GM18499 (cell line): Measurements from ENCODE around the gene PRR16.
"Not testable (repeated sequence)": the region's sequence is repeated elsewhere in the genome, so short reads cannot be mapped to it uniquely, and the experiment has no call there.

Source experiments
- ATAC-seq: cut with Tn5 transposase; IDR thresholded peaks from one replicate; pipeline ENCODE4 v1.9.1; 2021; ENCODE audit warnings: moderate number of reproducible peaks; ENCODE audit not compliant: insufficient read depth, unreplicated experiment

The PRR16 gene

DNA sequence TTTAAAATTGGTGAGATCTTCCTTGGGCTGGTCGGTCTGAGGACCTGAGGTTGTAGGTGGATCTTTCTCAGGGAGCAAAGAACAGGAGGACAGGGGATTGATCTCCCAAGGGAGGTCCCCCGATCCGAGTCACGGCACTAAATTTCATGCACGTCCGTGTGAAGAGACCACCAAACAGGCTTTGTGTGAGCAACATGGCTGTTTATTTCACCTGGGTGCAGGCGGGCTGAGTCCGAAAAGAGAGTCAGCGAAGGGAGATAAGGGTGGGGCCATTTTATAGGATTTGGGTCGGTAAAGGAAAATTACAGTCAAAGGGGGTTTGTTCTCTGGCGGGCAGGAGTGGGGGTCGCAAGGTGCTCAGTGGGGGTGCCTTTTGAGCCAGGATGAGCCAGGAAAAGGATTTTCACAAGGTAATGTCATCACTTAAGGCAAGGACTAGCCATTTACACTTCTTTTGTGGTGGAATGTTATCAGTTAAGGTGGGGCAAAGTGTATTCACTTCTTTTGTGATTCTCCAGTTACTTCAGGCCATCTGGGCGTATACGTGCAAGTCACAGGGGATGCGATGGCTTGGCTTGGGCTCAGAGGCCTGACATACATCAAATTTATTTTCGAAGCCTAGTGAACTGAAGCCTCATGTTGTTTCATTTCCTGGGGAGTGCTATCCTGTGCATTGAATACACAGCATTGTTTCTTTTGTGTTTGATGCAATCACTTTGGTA lies 238.9 kb downstream of the PRR16 start:
- ATAC-seq = not testable (repeated sequence)

DNA sequence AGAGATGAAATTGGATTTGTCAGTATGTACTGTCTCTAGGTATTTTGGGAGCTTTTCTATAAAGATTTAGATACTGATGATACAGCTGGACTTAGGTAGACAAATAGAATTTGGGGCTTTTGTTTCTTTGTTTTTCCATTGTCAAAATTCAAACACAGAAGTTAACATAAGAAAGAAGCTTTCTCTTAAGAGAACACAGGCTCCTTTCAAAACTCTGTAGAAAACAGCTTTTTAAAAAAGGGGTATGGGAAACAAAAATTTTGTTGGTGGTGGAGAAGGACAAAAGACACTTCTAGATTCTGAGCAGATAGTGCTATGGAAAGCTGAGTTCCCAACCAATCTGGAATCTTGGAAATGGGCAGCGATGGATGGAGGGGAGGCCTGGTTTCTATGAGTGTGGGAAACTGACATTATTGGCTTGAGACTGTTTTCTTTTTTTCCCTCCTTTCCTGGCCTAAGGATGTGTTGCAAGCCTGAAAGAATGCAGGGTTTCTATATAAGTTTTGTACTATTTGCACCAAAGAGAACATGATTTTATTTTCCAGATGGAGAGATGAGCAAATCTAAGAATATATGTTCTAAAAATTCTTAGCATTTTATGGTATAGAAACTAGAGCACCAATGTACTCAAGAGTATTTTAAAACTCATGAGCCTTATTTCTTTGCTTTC lies 240.0 kb downstream of the PRR16 start:
- ATAC-seq = no peak

- no peak for ATAC-seq
Observed at GRCh38 chr5:120706877-120707276, 242.8 kb downstream of the PRR16 start.

DNA sequence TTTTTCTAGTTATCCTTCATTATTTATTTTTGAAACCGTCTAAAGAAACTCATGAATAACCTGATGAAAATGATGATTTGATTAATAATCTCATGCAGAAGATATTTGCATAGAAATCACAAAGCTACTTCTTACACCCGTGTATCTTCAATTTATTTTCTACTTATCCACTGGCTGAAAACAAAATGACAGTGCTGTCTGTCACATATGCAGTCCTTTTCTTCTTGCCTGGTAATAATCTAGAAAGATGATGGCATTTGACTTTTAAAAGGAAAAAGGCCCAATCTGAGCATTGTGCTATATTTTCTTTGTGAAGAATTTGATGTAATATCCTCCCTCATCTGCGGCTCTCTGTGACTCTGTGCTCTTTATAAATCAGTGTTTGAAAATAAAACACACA lies 253.3 kb downstream of the PRR16 start:
- no peak for ATAC-seq

- ATAC-seq = no peak
Observed at GRCh38 chr5:120730214-120730613, 266.1 kb downstream of the PRR16 start.

DNA sequence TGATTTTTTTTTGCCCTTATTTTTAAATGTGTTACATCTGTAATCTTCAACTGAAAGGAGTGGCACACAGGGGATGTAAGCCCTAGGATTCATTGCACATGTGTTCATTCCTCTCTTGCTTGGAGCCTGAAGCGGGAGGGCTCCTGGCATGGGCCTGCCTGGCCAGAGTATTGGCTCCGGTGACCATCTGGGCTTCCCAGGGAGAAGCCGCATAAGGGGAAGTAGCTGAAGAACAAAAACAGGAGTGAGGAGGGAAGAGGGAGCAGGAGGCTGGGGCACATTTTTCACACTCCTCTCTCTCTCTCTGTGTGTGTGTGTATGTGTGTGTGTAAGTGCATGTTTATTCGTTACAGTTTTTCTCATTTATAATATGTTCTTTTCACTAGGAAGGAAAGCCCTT lies 269.9 kb downstream of the PRR16 start:
- no peak for ATAC-seq

GRCh38 chr5:120735076-120735475 lies 271.0 kb downstream of the PRR16 start:
- no peak for ATAC-seq
